ENCODE data around the gene ANK2. TPM values are rescaled to one million over a fixed set of nuclear protein-coding genes. Genes with fewer than 3 reads are reported as not detected.

Gene ANK2
- total RNA-seq, 2 donors from 2014 or later, result 3.5 to 26.0 TPM

- Histone ChIP-seq H3K4me1 (replicated peaks) (no peaks in the 10 kb centered on the region), H3K27me3 (replicated peaks; ENCODE audit: insufficient read depth) (no peaks in the 10 kb centered on the region), H3K4me3 (no peak overlapping the region), H3K27ac (no peak overlapping the region), H3K9me3 (no peaks in the 10 kb centered on the region), H3K36me3 (no peaks in the 10 kb centered on the region)
- DNase-seq (ENCODE audit: low spot score), result no peak
- intact Hi-C loops (cut with DNase I), result no loop called here
- no peak for TF ChIP-seq POLR2A (IDR thresholded peaks at IDR 0.05)
- TF ChIP-seq CTCF (IDR thresholded peaks at IDR 0.05), result no peak
- no peak for TF ChIP-seq POLR2AphosphoS5 (IDR thresholded peaks at IDR 0.05)
- WGBS, result 75% methylated on average over 4 of the region's 4 CpGs
Observed at GRCh38 chr4:113189546-113189945, 140.1 kb downstream of the ANK2 start.

- WGBS, result 87% methylated on average over 4 of the region's 4 CpGs
Observed at GRCh38 chr4:113209153-113209552, 159.7 kb downstream of the ANK2 start.

GRCh38 chr4:113209652-113210320, 160.3 kb downstream of the ANK2 start:
- Histone ChIP-seq H3K9me3 (no peaks in the 10 kb centered on the region), H3K4me1 (replicated peaks) (no peaks in the 10 kb centered on the region), H3K27me3 (replicated peaks; ENCODE audit: insufficient read depth) (no peaks in the 10 kb centered on the region), H3K4me3 (no peak overlapping the region), H3K27ac (no peak overlapping the region), H3K36me3 (no peaks in the 10 kb centered on the region)
- TF ChIP-seq CTCF (IDR thresholded peaks at IDR 0.05) (no peak), POLR2AphosphoS5 (IDR thresholded peaks at IDR 0.05) (no peak), POLR2A (IDR thresholded peaks at IDR 0.05) (no peak)
- DNase-seq (ENCODE audit: low spot score), result no peak
- intact Hi-C loops (cut with DNase I), result no loop called here
- 73% methylated on average over 3 of the region's 3 CpGs for WGBS

More at GRCh38 chr4:113209153-113209552, 159.7 kb downstream of the ANK2 start:
- intact Hi-C loops (cut with DNase I), result no loop called here
- Histone ChIP-seq H3K4me3 (no peak overlapping the region), H3K4me1 (replicated peaks) (no peaks in the 10 kb centered on the region), H3K27me3 (replicated peaks; ENCODE audit: insufficient read depth) (no peaks in the 10 kb centered on the region), H3K27ac (no peak overlapping the region), H3K36me3 (no peaks in the 10 kb centered on the region), H3K9me3 (no peaks in the 10 kb centered on the region)
- TF ChIP-seq CTCF (IDR thresholded peaks at IDR 0.05) (no peak), POLR2A (IDR thresholded peaks at IDR 0.05) (no peak), POLR2AphosphoS5 (IDR thresholded peaks at IDR 0.05) (no peak)
- DNase-seq (ENCODE audit: low spot score), result no peak

- TF ChIP-seq CTCF (IDR thresholded peaks at IDR 0.05), result no peak
- no peak for TF ChIP-seq POLR2AphosphoS5 (IDR thresholded peaks at IDR 0.05)
- no peak for TF ChIP-seq POLR2A (IDR thresholded peaks at IDR 0.05)
- Histone ChIP-seq H3K4me3 (no peak overlapping the region), H3K9me3 (no peaks in the 10 kb centered on the region), H3K4me1 (replicated peaks) (no peaks in the 10 kb centered on the region), H3K36me3 (no peaks in the 10 kb centered on the region), H3K27me3 (replicated peaks; ENCODE audit: insufficient read depth) (no peaks in the 10 kb centered on the region), H3K27ac (no peak overlapping the region)
- intact Hi-C loops (cut with DNase I), result no loop called here
- WGBS, result 83% methylated on average over 1 of the region's 1 CpG
- no peak for DNase-seq (ENCODE audit: low spot score)
Observed at GRCh38 chr4:113212613-113213012, 163.2 kb downstream of the ANK2 start.

- Histone ChIP-seq H3K27ac (no peak overlapping the region), H3K9me3 (no peaks in the 10 kb centered on the region), H3K36me3 (no peaks in the 10 kb centered on the region), H3K4me1 (replicated peaks) (no peaks in the 10 kb centered on the region), H3K27me3 (replicated peaks; ENCODE audit: insufficient read depth) (no peaks in the 10 kb centered on the region), H3K4me3 (no peak overlapping the region)
- intact Hi-C loops (cut with DNase I), result no loop called here
- 75% methylated on average over 2 of the region's 2 CpGs for WGBS
- DNase-seq (ENCODE audit: low spot score), result no peak
- TF ChIP-seq POLR2A (IDR thresholded peaks at IDR 0.05), result no peak
- TF ChIP-seq POLR2AphosphoS5 (IDR thresholded peaks at IDR 0.05), result no peak
- TF ChIP-seq CTCF (IDR thresholded peaks at IDR 0.05), result no peak
Observed at GRCh38 chr4:113221990-113222389, 172.5 kb downstream of the ANK2 start.
